G401.6 (cell line): ENCODE data around the gene SRGAP3.

ENCODE experiments used
- FAIRE-seq: peaks from 2 replicates; lab custom pipeline; 2012; peaks lifted over from hg19 to GRCh38; lab: Jason Lieb, UNC

Gene SRGAP3

GRCh38 chr3:9224490-9224889 is 25.0 kb downstream of the SRGAP3 start:
- FAIRE-seq = no peak

GRCh38 chr3:9223672-9224071 is 25.8 kb downstream of the SRGAP3 start:
- FAIRE-seq = no peak

- FAIRE-seq = no peak
Measured at GRCh38 chr3:9222956-9223639, 26.3 kb downstream of the SRGAP3 start.

- no peak for FAIRE-seq
Measured at GRCh38 chr3:9222049-9222448, 27.4 kb downstream of the SRGAP3 start.

- FAIRE-seq = no peak
Measured at GRCh38 chr3:9218514-9218846, 31.0 kb downstream of the SRGAP3 start.

- FAIRE-seq = no peak
Measured at GRCh38 chr3:9217784-9218513, 31.5 kb downstream of the SRGAP3 start.

- no peak for FAIRE-seq
Measured at GRCh38 chr3:9216736-9217135, 32.7 kb downstream of the SRGAP3 start.

GRCh38 chr3:9214599-9214998 is 34.8 kb downstream of the SRGAP3 start:
- FAIRE-seq = no peak

- FAIRE-seq = no peak
Measured at GRCh38 chr3:9214185-9214584, 35.3 kb downstream of the SRGAP3 start.

- FAIRE-seq = no peak
Measured at GRCh38 chr3:9213019-9213634, 36.3 kb downstream of the SRGAP3 start.

GRCh38 chr3:9211155-9211950 is 38.1 kb downstream of the SRGAP3 start:
- FAIRE-seq = no peak

GRCh38 chr3:9209777-9210176 is 39.7 kb downstream of the SRGAP3 start:
- FAIRE-seq = no peak

GRCh38 chr3:9208605-9209152 is 40.8 kb downstream of the SRGAP3 start:
- FAIRE-seq = no peak

GRCh38 chr3:9207116-9207763 is 42.2 kb downstream of the SRGAP3 start:
- no peak for FAIRE-seq

- no peak for FAIRE-seq
Measured at GRCh38 chr3:9206287-9206686, 43.2 kb downstream of the SRGAP3 start.

- FAIRE-seq = no peak
Measured at GRCh38 chr3:9205345-9206143, 43.9 kb downstream of the SRGAP3 start.

GRCh38 chr3:9204253-9204992 is 45.0 kb downstream of the SRGAP3 start:
- no peak for FAIRE-seq

- no peak for FAIRE-seq
Measured at GRCh38 chr3:9203317-9203716, 46.1 kb downstream of the SRGAP3 start.

- no peak for FAIRE-seq
Measured at GRCh38 chr3:9202546-9202945, 46.9 kb downstream of the SRGAP3 start.

GRCh38 chr3:9201955-9202354 is 47.5 kb downstream of the SRGAP3 start:
- FAIRE-seq = no peak
